ENCODE measurements around the gene ZNF319.

DNA sequence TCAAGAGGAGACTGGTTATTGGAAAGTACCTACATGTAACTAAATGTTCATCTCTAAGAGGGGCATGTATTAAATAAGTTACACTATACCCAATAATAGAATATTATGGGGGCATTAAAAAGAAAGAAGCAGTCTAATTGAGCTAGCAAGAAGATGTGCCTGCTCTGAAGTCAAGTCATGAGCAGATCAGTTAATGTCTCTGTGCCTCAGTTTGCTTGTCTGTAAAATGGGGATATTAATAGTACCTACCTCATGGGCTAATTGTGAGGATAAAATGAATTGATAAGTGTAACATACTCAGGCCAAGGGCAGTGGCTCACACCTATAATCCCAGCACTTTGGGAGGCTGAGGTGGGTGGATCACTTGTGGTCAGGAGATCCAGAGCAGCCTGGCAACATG, 32.6 kb downstream of the ZNF319 start:
- TF ChIP-seq, protein P1, sequence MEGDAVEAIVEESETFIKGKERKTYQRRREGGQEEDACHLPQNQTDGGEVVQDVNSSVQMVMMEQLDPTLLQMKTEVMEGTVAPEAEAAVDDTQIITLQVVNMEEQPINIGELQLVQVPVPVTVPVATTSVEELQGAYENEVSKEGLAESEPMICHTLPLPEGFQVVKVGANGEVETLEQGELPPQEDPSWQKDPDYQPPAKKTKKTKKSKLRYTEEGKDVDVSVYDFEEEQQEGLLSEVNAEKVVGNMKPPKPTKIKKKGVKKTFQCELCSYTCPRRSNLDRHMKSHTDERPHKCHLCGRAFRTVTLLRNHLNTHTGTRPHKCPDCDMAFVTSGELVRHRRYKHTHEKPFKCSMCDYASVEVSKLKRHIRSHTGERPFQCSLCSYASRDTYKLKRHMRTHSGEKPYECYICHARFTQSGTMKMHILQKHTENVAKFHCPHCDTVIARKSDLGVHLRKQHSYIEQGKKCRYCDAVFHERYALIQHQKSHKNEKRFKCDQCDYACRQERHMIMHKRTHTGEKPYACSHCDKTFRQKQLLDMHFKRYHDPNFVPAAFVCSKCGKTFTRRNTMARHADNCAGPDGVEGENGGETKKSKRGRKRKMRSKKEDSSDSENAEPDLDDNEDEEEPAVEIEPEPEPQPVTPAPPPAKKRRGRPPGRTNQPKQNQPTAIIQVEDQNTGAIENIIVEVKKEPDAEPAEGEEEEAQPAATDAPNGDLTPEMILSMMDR (conservative IDR thresholded peaks at IDR 0.05 in 1 of 2, IDR thresholded peaks at IDR 0.05 in 1 of 2; ENCODE audit: extremely low read depth in 1 of 2, insufficient read depth in 1 of 2, low read depth in 1 of 2, low read length in 2 of 2), result no peak
- no peak for TF ChIP-seq EZH2 (IDR thresholded peaks at IDR 0.05; ENCODE audit: borderline replicate concordance, low read length)

Data from mammary epithelial cell (primary cell).